Retinal pigment epithelial cell (primary cell): ENCODE results near the gene RILPL1.
"Not testable (repeated sequence)": the region's sequence is repeated elsewhere in the genome, so short reads cannot be mapped to it uniquely, and the experiment has no call there.

Source experiments
- DNase-seq: peaks from one replicate; pipeline ENCODE4 v3.0.0-alpha.2; 2010; ENCODE audit warnings: low read depth
- H3K4me3 ChIP-seq: 2 replicates; pipeline ENCODE4 v1.5.1; 2011; ENCODE audit warnings: mild to moderate bottlenecking, low read length, control low read depth, moderate library complexity
- TF ChIP-seq, protein P1 (sequence below): conservative IDR thresholded peaks from 2 replicates; pipeline ENCODE4 v1.5.1; 2011; ENCODE audit warnings: low read depth, low read length, control low read depth, inconsistent platforms

The RILPL1 gene

DNA sequence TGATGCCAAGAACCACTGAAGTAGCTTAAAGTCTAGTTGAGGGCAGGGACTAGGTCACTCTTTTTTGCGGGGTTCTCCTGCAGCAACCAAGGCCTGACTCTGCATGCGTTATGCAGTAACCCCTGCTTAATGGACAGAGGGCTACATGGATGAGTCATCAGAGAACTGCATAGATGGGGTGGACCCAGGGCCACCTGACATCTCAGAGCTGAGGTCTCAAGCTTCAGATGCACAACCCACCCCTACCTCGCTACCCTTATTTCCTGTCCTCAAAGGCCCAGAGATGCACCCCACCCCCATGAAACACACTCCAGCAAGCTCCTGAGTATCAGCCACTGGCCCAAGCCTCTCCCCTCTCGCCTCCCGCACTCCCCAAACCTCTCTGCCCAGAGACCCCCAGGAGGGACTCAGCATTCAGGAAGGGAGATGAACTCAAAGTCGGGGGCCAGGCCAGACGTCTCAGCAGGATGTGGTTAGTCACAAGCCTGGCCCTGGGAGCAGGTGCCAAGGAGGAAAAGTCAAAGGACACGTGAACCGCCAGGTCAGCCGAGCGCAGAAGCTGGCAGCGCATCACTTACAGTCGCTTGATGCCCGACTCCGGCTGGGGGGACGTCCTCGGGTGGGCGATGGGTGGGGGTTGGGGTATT is 49.8 kb downstream of the RILPL1 start:
- TF ChIP-seq, protein P1, sequence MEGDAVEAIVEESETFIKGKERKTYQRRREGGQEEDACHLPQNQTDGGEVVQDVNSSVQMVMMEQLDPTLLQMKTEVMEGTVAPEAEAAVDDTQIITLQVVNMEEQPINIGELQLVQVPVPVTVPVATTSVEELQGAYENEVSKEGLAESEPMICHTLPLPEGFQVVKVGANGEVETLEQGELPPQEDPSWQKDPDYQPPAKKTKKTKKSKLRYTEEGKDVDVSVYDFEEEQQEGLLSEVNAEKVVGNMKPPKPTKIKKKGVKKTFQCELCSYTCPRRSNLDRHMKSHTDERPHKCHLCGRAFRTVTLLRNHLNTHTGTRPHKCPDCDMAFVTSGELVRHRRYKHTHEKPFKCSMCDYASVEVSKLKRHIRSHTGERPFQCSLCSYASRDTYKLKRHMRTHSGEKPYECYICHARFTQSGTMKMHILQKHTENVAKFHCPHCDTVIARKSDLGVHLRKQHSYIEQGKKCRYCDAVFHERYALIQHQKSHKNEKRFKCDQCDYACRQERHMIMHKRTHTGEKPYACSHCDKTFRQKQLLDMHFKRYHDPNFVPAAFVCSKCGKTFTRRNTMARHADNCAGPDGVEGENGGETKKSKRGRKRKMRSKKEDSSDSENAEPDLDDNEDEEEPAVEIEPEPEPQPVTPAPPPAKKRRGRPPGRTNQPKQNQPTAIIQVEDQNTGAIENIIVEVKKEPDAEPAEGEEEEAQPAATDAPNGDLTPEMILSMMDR, result no peak
- no peak for DNase-seq
- H3K4me3 ChIP-seq, result no peak overlapping the region

GRCh38 chr12:123482876-123483275 is 50.6 kb downstream of the RILPL1 start:
- no peak for DNase-seq
- no peak overlapping the region for H3K4me3 ChIP-seq
- TF ChIP-seq, protein P1, result no peak

GRCh38 chr12:123481251-123481650 is 52.3 kb downstream of the RILPL1 start:
- not testable (repeated sequence) for H3K4me3 ChIP-seq, DNase-seq

GRCh38 chr12:123479442-123480180 is 53.9 kb downstream of the RILPL1 start:
- no peak for DNase-seq
- H3K4me3 ChIP-seq, result no peak overlapping the region
- TF ChIP-seq, protein P1, result no peak

GRCh38 chr12:123478762-123479161 is 54.8 kb downstream of the RILPL1 start:
- DNase-seq, result no peak
- TF ChIP-seq, protein P1, result no peak
- no peak overlapping the region for H3K4me3 ChIP-seq

GRCh38 chr12:123478069-123478468 is 55.5 kb downstream of the RILPL1 start:
- no peak overlapping the region for H3K4me3 ChIP-seq
- TF ChIP-seq, protein P1, result no peak
- DNase-seq, result no peak

DNA sequence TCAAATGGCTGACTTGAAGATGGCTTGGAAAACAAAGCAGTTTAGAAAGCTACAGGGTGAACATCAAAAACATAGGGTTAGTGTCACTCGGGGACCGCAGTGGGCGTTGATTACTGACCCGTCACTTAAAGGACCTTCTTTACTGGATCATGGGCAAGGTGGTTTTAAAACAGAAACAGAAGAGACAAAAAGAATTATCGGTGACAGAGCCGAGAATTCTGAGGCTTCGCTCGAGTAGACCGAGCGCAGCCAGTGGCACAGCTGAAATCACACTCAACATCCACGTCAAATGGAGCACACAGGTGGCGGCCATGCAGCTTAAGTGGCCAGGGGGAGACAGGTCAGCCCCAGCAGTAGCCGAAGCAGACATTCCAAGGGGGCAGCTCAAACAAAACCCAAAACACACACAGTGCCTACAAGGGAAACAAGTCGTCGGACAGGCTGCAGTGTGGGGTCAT is 58.2 kb downstream of the RILPL1 start:
- TF ChIP-seq, protein P1, result no peak
- DNase-seq, result no peak
- H3K4me3 ChIP-seq, result no peak overlapping the region
